Activated T-cell treated with anti-CD3 and anti-CD28 coated beads, Interleukin-2, amount 50 U/mL, for 1 hour (primary cell): ENCODE results near the gene RTF1.

Experiments
- DNase-seq: peaks from one replicate; pipeline ENCODE4 v3.0.0-alpha.2; 2020

The RTF1 gene

DNA sequence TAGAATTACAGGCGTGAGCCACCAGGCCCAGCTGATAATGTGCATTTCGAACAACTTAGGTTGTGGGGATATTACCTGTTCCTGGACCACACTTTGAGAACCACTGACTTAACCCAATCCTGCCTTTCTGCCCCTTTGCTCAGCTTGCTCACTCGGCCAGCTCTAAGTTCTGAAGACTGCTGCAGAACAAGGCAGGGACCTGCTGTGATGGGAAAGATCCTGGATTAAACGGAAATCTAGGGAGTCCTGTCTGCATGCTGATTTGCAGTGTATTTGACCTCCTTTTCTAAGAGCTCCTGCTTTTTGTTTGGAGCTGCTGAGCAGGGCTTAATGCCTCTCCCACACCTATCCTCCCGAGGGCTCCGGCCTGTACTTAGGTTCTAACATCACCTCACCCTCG lies 93.8 kb downstream of the RTF1 start:
- no peak for DNase-seq

DNA sequence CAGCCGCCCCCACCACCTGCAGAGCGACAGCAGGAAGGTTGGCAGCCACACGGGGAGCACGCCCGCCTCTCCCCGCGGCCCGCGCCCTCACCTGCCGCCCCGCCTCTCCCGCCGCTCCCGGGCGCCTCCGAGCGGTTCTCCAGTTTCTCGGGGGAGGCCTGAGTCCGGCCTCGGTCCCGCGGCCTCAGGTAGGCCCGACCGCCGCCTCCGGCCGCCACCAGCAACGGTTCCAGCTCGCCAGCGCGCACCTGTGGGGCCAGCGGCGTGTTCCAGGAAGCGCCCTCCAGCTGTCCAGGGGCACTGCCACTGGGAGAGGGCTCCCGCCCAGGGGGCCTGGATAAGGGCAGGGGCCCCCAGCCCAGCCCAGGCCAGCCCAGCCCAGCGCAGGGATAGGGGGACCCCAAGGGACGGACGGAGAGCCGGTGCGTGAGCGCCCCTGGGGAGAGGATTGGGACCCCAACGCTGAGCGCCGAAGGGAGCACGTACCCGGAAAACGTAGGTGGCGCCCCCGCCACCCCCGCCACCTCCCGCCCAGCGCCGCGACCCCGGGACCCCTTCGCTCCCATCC lies 94.5 kb downstream of the RTF1 start:
- no peak for DNase-seq

DNA sequence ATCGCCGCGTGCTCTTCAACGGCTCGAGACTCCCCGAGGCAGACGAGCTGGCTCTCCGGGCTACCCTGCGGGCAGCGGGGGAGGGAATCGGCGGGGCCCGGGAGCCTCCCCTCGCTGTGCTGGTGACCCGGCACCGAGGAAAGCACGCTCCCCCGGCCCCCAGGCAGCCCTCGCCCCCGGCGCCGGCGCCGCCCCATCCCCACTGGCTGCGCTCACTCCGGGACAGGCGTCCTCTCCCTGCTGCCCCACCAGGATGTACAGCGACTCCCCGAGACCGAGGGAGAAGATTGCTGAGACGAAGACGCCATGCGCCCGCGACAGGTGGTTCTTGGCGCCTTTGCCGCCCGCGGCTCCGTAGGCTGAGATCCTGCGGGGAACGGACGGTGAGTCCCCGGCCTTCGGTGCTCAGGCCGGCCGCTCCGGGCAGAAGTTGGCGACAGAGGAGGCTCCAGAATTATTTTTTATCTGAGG lies 95.0 kb downstream of the RTF1 start:
- peak; percentile 38 for DNase-seq

DNA sequence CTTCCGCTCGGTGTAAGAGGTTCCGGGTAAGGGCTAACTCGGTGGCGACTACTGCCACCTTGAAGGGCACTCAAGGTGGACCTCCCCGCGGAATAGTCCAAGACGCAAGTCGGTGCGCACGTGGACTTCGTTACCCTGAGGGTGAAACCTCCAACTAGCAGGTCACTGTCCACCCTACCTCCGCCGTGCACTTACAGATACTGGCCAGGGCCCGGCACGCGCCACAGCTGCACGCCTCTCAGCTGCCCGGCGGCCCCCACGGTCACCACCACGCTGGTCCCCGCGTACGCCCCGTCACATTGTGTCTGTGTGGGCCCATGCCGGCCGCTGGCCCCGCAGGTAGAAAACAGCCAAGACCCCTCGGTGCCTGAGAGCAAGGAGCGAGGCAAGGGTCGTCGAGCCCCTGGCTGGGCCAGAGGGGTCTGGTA lies 95.6 kb downstream of the RTF1 start:
- no peak for DNase-seq

DNA sequence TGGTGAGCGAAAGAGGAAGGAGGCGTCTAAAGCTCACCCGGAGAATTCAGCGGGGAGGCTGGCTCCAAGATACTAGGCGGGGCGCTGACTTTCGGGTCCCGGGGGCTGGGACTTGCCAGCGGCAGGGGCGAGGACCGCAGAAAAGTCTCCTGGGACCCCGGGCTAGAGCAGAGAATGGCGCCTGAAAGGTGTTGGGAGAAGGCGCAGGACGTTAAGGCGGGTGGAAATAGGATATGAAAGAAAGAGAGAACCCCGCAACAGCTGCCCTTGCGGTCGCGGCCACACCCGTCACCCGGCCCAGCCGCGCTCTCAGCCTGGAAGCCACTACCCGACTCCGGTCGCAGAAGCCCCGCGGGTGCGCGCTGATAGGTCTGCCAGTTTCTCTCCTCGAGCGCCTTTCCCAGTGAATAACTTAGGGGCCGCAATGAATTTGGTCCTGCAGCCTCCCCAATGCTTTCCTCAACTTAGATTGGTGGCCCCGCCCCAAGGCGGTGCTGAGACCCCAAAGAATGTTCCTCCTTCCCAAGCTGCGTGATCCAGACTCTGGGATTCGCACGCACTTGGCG lies 96.1 kb downstream of the RTF1 start:
- peak; percentile 45 for DNase-seq

DNA sequence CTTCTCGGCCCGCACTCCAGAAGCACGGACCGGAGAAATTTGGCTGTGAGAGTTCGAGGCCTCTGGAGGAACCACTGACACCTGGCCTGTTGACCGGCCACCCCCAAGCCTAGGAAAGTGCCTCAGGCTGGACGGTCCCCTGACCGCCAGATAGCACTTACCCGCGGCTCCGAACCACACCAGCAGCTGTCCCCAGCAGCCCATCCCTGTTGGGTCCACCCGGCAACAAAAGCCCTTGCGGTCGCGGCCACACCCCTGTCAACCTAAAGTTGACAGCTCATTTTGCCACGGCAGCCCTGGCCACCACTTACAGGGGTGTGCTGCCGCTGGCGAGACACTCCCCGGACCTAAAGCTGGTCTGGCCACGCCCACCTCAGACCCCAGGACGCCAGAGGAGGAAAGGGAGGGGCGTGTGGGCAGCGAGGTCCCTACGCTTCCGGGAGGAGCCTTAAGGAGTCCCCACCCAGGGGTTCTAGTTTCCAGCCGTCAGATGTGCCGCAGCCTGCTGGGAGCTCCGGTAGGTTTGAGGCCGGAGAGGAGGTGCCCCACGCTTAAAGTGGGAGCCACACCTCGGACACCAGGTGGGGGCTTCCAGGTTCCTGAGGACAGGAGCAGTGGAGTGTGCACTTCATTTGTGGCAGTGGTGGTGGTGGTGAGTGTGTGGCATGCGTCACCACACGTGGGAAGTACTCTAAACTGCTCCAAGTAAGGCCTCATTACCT lies 96.8 kb downstream of the RTF1 start, which contains the start of gene LTK:
LTK (minus strand) TSS at position 322 of the 722 bp plus-strand sequence; CDS start at position 204, 118 bp downstream.
- peak; percentile 32 for DNase-seq

DNA sequence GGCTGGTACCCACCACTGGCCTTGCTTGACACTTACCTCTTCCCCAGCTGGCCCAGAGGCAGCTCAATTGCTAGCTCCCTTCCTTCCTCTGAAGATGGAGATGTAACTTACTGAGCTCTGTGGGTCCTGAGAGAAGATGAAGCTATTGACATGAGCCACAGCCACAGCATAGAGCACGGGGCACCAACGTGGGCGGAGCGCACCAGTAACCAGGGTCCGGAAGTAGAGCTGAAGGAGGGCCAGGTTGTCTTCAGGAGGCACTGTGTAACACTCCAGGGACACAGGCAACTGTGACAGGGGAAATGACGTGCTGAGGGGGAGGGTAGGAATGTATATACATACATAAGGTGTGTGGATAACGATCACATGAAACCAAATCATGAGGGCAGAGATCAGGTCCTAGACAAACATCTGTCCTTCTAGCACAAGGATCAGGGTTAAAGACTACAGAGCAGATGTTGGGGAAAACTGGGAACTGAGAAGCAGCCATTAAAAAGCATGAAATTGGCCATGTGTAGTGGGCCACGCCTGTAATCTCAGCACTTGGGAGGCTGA lies 101.1 kb downstream of the RTF1 start:
- no peak for DNase-seq

DNA sequence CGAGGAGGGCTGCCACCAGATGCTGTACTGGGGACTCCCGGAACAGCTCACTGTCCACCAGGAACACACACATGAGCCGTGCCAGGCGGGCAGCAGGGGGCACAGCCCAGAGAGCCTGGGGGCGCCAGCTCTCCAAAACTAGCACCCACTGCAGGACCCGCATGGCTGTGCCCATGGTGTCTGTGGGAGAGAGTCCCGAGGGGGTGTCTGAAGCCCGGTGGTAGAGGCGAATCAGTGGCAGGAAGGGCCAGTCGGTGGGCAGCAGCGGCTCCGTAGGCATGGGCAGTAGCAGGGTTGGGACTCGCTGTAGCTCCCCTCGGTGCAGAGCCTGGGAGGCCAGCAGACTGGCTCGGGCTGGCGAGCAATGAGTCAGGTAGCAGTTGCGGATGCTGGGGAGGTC lies 103.7 kb downstream of the RTF1 start:
- no peak for DNase-seq

DNA sequence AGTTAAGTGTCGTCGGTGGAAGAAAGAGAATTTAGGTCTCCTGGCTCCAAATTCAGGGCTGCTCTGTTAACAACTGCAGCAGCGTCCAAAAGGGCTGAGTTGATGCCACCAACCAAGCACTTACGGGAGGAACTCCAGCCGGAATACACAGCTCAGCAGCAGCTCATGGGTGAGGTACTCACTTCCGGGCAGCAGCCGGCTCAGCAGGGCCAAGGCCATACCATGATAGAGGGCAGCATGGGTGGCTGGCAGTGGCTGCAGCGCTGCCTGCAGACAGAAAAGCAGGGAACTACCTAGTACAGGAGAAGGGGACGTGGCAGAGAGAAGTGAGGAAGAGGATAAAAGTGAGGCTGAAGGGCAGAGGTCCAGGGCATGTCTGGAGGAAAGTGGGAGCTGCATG lies 104.7 kb downstream of the RTF1 start:
- DNase-seq, result no peak

DNA sequence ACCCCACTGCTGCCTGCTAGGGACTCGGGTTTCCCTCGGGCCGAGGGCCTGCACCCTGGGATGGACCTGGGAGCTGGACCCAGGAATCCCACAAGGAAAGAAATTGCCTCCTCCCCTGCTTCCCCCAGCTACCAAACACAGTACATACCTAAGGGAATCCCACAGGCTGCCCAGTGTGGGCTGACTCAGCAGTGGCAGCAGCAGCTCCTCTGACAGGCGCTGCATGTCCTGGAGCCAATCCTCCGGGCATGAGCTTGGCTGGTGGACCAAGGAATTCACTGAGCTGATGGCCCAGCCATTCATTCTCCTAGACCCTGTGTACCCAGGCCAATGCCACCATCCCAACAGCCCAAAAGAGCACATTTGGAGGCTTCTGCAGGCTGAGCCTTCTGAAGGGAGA lies 106.2 kb downstream of the RTF1 start:
- DNase-seq, result no peak

DNA sequence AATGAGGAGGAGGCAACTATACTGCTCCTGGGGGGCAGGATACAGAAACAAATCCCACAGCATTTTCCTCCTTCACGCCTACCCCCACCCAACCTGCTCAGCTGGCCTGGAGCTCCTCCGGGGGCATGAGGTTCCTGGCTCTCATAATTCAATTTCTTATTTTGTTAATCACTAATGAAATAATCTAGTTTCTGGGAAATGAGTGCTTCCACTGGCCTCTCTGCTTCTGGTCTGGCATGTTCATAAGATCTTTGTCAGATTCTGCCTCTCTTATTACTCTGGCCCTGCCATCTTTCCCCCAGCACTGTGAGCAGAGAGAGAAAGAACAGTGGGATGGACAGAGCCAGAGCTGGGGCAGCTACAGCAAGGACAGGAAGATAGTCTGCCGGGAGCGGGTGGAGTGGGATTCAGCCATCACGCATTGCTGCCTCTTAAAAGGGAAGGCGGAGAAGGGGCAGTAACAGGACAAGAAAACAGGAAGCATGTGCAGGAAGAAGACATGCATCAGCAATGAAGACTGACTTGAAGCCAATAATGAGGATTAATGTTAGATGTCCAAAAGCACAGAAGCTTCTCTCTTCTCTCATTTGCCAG lies 113.6 kb downstream of the RTF1 start:
- no peak for DNase-seq
